KBM-7 (cell line): ENCODE data around the gene ADAMTS2.

Experiments
- DNase-seq: peaks from one replicate; pipeline ENCODE4 v3.0.0-alpha.2; 2015
- in situ Hi-C: fragments of 300-500 bp; cut with MboI; formaldehyde crosslinking; loops from 2 replicates; pipeline ENCODE4 v1.14.3; 2020; ENCODE audit warnings: low sequenced_read_pairs, low pct_unique_long_range_greater_than_20kb, mixed read lengths

ADAMTS2 gene

DNA sequence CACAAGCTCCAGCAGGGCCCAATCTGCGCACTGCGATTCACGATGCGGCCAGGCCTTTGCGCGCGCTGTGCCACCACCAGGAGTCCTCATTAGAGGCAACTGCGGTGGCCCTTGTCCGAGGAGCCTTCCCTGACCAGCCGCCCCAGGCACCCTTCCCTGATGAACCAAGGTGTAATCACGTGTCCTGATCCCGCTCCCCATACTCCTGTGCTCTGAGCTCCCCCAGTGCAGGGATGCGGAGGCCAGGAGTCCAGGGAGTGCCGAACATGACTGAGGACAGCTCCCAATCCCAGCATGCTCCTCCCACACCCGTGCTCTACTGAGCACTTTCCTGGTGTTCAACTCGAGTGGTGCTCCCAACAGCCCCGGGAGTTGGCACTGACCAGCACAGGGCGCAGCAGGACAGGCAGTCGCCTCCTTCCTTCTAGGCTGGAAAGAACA is 150.3 kb downstream of the ADAMTS2 start:
- in situ Hi-C loops: no loop called here

DNA sequence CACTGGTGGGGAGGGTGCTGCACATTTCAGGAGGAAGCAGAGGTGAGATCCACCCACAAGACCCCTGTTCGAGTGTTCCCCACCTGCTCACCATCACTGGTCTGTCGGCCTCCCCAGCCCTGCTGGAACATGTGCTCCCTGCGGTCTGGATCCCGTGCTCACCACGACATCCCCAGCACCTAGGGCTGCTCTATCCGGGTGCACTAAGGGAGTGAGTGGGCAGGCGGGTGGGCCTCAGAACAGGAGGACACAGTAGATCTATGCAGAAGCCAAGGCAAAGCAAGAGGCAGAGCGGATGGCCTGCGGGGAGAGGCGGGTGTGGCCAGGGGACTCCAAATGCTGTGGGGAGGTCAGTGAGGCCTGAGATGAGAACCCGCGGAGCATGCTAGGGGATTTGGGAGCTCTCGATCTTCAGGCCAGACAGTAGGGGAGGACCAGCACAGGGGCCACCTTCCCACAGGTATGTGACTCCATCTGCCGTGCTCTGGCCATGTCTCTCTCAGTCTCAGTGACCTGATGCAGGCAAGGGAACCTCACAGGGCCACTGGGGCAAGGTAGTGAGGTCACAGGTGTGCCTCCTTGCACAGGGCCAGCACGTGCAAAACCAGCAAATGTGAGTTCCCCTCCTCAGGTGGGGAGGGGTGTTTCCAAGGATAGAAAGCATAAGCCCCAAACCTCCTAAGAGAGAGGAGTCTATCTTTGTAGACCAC is 150.9 kb downstream of the ADAMTS2 start:
- in situ Hi-C loops: no loop called here
- DNase-seq: no peak

More for the DNA sequence above, 150.3 kb downstream of the ADAMTS2 start:
- no peak for DNase-seq

DNA sequence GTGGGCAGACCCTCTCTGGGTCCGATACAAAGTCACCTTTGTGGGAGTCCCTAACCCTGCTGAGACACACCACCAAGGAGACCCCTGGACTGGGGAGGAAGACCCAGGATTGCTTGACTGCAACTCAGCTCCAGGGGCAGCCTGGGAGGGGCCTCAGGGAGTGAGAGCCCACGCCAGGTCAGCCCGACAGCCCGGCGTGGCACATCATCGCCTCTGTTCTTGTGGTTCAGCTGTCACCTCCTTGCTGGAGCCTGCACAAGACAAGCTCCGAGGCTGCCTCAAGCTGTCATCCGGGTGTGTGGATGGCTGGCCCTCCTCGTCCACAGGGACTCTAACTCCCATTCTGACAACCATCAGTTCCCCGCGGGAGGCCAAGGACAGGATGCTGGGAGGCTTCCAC is 151.5 kb downstream of the ADAMTS2 start:
- no peak for DNase-seq
- in situ Hi-C loops: no loop called here

DNA sequence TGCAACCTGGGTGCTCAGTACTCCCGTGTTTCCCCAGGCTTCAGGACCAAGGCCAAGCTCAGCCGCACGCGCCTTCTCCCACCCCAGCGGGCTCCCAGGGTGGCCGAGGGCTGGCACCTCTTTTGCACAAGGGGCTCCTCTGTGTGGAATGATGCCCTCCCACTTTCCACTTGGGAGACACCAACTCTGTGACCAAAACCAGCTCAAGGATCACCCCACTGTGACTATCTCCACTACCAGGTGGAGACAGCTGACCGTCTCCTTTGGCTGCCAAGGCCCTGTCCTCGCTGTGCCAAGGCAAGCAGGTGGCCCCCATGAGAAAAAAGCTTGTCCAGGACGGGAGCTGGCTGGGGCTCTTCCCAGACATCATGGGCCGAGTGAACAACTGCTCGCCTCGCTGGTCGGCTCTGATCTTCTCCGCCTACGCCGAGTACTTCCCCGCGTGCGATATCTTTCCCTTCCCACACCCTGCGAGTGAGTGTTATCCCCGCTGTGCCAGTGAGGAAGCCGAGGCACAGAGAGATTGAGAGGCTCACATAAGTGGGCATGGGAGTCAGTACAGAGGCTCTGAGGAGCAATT is 152.3 kb downstream of the ADAMTS2 start:
- no peak for DNase-seq
- in situ Hi-C loops: no loop called here

DNA sequence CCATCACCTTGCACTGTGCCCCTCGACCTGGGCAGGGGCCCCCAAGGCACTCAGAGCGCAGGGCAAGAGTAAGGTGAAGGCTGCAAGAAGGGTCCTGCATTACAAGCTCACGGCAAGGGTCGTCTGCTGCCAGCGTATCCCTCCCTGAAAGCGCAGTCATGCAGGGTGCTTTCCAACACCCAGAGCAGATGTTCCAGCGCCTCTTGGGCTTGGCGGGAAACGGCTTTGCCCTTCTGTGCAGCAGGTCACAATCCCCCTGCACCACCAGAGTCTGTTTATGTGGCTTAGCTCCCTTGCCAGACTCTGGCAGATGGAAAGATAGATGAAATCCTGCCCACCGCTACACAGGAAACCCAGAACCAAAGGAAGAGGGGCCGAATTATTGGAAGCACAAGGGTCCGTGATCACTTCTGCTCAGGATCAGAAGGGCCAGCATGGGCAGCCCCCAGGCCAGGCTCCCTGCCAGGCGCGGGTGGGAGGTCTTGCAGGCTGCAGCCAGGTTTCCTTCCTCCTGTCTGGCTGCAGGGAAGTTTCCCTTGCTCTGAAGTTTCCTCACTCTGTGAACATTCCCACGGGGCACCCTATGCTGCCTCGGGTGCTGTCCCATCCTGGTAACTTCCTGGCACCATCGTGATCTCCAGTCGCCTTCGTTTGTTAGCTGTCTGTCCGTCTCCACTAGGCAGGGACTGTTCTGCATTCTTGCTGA is 152.9 kb downstream of the ADAMTS2 start:
- DNase-seq: no peak
- in situ Hi-C loops: no loop called here

DNA sequence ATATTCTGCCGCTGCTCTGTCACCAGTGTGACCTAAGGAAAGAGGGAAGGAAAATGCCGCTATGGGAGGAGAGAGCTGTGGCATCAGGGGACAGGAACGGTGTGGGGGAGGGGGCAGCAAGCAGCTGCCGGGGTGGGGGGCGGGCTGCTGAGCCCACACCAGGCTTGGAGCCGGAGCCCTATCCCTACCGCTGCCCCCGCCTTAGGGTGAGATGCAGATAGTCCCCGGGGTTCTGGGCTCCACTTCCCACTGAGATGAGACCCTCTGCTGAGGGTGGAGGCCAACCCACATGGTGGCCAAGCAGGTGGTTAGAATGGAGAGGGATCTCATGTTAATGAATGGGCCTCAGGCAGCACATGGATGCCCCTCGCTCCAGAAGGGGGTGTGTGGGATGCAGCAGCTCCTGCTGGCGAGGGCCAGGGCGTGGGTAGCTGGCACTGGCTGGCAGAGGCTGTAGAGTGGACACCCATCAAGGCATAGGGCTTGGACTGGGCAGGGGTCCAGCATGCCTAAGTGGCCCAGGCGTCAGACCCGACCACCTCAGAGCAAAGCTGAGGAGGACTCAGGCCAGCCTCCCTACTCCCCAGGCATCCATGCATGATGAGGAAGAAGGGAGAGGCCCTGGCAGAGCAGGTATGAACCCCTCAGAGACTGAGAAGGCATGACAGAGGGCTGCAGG is 153.6 kb downstream of the ADAMTS2 start:
- DNase-seq: no peak
- in situ Hi-C loops: no loop called here

DNA sequence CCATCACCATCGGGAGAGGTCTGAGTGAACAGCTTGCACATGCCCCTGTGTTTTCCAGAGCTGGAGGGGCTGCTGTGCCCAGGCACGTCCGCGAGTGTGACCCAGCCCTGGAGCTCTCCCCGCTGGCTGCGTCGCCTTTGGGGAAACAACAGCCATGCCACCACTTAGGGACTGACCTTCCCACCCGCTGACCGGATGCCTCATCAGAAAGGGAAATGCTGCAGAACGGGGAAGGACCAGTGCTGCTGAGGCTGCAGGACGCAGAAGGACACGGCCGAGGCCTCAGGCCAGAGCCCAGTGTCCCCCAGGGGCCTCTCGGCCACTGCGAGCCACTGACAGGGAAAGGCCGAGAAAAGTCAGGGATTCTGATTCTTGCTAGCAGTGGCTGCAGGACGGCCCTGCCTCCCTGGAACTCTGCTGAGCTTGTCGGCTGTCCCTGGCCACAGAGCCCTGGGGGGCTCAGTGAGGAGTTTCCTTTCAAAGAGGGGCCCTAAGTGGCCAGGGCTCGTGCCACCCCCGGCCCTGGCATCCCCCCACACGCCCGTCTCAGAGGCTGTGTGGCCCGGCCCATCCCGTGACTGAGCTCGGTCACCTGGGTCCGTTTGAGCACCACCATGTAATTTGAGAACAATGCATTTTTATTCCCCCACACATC is 154.3 kb downstream of the ADAMTS2 start:
- no peak for DNase-seq
- in situ Hi-C loops: no loop called here

DNA sequence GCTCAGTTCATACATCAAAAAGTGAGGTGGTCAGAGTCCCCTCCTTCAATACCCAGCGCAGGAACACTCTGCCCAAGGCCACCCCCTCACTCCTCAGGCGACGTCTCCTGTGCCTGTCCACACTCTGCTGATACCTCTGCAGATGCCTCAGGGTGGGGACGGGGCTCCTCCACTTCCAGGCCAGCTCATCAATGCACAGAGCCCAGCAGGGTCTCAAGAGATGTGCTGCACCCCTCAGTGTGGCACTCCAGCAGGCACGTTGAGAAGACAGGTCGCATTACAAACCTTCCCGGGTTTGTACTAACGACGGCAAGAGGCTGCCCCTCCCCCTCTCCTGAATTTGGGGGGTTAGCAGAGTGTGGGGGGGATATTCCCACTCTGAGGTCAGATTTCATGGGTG is 156.6 kb downstream of the ADAMTS2 start:
- in situ Hi-C loops: no loop called here

DNA sequence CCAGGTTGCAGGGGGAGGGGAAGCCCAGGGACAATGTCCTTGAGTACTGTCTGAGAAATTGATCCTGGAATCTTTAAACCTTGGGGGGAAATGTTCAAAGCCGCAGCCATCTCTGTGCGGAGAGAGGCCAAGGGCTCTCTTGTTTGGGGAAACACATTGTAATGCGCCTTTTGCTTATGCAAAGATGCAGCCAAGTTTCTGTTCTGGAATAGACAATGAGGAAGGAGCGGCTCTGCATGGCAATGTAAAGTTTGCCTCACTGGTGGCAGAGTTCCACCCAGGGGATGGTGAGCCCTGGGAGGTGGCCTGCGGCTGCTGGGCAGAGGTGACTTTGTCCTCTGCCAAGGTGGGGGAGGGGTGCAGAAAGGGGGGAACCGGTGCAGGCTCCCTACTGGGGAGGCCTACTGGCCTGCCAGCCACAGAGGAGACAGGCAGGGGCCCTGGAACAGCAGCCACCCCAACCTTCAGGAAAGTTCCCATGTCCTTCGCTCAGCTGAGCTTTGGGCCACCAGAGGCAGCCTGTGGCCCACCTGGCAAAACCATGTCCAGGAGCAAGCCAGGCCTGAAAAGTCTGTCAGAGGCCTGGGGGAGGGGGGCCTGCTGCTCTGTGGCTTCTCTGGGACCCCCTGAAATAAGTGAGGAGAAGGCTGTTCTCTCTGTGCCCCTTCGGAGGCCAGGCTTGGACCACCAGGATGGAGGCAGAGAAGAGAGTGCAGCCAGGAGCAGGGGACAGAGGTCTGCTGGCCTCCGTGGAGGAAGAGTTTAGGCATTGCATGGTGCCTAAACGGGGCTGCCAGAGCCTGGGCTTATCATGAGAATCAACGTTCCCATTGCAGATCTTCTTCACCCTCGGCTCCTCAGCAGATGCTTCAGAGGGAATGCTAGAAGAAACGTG is 157.3 kb downstream of the ADAMTS2 start:
- in situ Hi-C loops: no loop called here
- no peak for DNase-seq

More for the DNA sequence above, 156.6 kb downstream of the ADAMTS2 start:
- no peak for DNase-seq

DNA sequence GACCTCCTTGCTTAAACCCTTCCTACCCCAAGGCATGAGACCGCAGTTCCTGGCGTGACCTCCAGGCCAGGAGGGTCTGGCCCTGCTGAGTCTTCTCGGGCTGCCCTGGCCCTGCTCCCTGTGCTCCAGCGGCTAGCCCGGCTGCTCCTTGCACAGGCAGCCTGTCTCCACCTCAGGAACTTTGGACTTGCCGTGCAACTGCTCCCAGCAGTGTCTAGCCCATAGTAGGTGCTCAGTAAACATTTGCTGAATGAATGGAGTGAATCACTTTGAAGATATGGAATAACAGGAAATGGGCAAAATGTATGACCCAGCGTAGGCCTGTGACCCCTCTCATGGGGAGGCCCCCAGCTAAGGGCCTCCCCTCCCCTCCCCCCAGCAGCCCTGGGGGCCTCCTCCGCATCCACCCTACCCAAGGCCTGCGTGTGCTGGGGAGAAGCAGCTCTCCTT is 158.0 kb downstream of the ADAMTS2 start:
- no peak for DNase-seq
- in situ Hi-C loops: no loop called here

DNA sequence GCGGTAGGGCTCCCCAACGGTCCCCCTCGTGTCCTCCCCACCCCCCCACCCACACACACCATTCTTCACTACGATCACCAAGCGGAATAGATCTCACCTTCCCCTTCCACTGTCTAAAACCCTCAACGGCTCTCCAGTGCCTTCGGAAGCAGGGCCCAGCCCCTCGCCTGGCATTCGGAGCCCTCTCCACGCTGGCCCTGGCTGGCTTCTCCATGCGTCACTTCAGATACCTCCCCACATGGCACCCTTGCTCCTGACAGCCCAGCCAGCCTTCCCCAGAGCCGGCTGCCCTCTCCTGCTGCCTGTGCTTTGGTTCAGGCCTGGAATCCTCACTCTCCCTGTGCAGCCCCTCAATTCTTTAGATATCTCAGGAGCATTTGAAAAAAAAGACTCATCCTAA is 158.5 kb downstream of the ADAMTS2 start:
- DNase-seq: no peak
- in situ Hi-C loops: no loop called here

DNA sequence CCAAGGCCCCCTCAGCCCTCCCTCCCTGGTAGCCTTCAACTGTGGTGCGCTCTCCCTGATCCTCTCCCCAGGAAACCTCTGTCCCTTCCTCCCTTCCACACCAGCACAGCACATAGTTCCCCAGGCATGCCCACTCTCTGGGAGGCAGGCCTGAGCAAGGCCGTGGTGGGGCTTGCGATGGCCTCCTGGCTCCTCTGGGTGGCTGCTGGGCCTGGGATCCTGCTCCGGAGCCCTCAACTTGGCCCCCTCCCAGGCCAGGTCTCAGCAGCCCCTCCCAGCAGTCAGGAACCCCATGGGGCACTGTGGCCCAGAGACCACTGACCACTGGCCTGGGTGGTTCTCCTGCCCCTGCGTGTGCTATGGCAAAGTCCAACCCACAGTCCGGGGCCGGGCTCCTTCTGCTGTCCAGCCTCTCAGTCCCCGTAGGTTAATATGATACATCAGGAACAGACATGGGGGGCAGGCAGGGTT is 159.3 kb downstream of the ADAMTS2 start:
- in situ Hi-C loops: no loop called here
- no peak for DNase-seq

DNA sequence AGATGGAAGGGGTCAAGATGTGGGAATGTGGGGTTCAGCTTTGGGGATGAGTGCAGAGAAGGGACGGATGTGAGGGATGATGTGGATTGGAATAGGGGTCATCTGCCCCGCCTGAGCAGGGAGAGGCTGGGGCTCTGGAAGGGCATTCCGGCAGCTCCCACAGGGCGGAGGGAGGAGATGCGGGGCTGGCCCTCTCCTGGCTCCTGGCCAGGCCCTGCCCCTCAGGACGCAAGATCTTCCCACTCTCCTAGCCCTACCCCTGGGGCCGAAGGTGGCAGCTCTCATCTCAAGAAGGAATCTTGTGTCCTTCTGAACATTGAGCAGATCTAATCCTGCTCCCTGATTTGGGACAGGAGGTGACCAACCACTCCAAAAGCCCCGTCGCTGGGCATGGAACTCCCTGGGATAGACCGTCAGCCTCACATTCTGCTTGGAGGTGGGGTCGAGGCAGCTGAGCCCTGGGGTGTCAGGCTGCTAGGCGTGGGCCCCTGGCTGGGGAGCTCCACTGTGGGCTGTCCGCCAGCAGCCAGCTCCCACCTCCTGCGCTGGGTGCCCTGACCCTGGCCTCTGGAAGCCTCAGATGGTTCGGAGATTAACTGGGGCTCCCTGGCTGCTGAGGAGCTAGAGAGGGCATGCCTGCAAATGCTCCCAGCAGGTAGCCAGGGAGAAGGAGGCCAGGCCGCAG is 159.9 kb downstream of the ADAMTS2 start:
- DNase-seq: no peak

DNA sequence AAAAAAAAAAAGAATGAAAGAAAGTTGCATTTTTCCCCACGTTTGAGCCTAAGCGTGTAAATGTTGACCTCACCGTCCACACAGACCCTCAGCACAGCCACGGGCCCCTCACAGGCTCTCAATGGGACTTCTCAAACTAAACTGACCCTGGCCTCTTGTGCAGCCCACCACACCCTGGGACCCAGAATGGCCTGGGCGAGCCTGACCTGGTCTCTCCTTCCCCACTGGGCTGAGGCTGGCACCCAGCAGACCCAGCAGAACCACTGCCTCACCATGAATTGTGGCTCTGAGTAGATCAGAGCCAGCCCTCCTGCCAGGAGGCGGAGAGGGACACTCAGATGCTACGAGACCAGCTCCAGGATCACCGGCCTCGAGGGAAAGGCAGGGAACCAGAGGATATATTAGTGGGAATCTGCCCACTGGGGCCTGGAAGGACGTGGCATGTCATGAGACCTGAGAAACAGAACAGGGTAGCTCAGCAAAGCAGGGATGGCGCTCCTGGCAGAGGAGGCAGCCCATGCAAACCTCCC is 160.7 kb downstream of the ADAMTS2 start:
- no peak for DNase-seq

More for the DNA sequence above, 159.9 kb downstream of the ADAMTS2 start:
- in situ Hi-C loops: no loop called here

DNA sequence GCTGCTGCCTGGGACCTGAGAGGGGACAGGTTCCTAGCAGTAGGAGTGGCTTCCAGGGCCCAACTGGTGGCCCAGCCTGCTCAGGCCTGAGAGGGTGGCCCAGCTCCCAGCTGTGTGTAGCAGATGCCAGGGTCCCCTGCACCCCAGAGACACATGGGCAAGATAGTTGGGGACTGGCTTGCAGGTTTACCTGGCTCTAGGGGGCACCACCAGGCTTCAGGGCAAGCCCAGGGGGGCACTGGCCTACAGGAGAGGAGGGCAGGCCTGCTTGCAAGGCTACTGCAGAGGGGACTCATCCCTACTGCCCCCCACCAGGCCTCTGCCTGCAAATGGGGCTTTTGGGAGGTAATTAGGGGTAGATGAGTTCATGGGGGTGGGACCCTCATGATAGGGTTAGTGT is 161.8 kb downstream of the ADAMTS2 start:
- no peak for DNase-seq
- in situ Hi-C loops: no loop called here

More for the DNA sequence above, 160.7 kb downstream of the ADAMTS2 start:
- in situ Hi-C loops: no loop called here

DNA sequence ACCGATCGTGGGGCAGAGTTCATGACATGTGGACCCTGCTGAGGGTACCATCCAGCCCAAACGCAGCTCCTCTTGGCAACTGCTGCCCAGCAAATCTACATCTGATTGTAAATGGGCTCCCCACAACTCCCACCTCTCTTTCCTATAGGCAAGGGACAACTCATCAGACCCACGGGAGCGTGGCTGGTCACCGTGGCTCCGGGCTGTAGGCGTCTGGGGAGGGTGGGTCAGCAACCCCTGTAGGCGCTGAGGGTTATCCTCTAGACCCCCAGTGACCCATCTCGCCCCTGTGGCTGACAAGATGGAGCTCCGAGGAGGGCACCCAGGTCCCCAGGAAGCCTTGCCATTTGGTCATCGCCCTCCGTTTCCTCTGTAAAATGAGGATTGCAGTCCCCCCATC is 162.7 kb downstream of the ADAMTS2 start:
- DNase-seq: no peak
- in situ Hi-C loops: no loop called here

DNA sequence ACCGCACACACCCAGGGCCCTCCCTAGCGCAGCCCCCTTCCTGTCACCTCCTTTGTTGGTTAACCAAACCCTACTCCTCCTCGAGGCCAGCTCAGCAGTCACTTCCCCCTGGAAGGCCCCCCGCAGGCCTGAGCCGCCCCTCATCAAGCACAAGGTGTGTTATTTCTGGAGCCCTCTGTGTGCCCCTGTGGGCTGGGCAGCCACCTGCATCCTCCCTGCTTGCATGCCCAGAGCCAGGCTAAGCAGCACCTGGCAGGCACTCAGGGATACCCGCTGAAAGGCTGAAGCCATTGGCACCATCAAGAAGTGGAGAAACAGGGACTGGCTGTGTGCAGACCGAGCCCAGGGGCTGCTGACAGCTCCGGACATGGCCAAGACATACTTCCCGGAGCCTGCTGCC is 163.3 kb downstream of the ADAMTS2 start:
- in situ Hi-C loops: no loop called here
- no peak for DNase-seq
